ENCODE results near the gene CD4.

GRCh38 chr12:6810758-6811157 lies 21.4 kb downstream of the CD4 start:
- TF ChIP-seq POLR2AphosphoS5 (IDR thresholded peaks at IDR 0.05; ENCODE audit: low read depth, low read length) (no peak), TAF1 (IDR thresholded peaks at IDR 0.05; ENCODE audit: borderline replicate concordance, low read depth, low read length) (no peak), POLR2A (IDR thresholded peaks at IDR 0.05; ENCODE audit: low read depth, low read length) (no peak)
